Measurements from ENCODE around the gene ESRRG.

ESRRG gene

DNA sequence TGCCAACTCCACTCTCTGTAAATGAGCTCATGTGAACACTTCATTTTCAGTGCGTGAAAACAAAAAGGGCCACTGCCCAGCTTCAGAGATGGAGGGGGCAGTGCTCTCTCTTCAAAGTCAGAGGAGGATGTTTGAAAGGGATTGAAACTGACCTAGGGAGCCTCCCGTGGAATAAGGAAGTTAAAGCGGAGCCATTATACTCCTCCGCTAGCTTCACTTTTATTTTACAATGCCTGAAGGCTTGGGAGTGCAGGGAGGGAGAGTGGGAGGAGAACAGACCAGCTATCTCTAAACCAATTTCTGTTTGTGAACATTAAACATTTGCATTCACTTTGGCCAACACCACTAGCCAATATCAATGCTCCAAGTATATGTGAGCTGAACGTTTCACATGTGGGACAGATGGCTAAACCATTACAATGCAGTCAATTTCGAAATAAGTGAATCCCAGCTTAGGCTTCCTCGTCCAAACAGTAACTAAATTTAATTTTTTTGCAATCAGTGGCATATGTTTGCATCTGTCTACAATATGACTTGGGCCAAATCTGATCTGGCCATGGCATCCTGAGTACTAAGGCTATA lies 126.9 kb downstream of the ESRRG start:
- H3K4me3 ChIP-seq (ENCODE audit: control insufficient read depth, low read depth, low read length) = no peak overlapping the region
- peak; percentile 1 for DNase-seq (ENCODE audit: low read depth)
- TF ChIP-seq, protein P1, sequence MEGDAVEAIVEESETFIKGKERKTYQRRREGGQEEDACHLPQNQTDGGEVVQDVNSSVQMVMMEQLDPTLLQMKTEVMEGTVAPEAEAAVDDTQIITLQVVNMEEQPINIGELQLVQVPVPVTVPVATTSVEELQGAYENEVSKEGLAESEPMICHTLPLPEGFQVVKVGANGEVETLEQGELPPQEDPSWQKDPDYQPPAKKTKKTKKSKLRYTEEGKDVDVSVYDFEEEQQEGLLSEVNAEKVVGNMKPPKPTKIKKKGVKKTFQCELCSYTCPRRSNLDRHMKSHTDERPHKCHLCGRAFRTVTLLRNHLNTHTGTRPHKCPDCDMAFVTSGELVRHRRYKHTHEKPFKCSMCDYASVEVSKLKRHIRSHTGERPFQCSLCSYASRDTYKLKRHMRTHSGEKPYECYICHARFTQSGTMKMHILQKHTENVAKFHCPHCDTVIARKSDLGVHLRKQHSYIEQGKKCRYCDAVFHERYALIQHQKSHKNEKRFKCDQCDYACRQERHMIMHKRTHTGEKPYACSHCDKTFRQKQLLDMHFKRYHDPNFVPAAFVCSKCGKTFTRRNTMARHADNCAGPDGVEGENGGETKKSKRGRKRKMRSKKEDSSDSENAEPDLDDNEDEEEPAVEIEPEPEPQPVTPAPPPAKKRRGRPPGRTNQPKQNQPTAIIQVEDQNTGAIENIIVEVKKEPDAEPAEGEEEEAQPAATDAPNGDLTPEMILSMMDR (conservative IDR thresholded peaks at IDR 0.05; ENCODE audit: control insufficient read depth, insufficient read depth, low read depth, low read length) = no peak

DNA sequence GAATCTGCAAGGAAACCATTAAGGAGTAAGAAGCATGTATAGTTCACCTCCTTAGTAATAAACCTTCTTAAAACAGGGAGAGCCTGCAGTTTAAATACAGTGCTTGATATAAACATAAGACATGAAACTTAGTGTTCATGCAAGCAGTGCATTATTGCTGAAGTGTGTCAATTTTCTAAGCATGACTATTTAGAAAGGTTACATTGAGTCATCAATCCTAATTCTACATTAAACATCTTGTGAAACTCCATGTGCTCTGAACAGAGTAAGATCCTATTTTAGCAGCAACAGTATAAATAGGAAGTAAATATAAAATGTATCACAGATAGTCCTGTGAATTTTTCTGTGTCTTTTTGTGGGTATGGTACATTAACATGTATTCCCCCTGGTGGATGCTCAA lies 135.5 kb downstream of the ESRRG start:
- TF ChIP-seq, protein P1 (conservative IDR thresholded peaks at IDR 0.05; ENCODE audit: control insufficient read depth, insufficient read depth, low read depth, low read length) = no peak
- H3K4me3 ChIP-seq (ENCODE audit: control insufficient read depth, low read depth, low read length) = no peak overlapping the region
- no peak for DNase-seq (ENCODE audit: low read depth)

DNA sequence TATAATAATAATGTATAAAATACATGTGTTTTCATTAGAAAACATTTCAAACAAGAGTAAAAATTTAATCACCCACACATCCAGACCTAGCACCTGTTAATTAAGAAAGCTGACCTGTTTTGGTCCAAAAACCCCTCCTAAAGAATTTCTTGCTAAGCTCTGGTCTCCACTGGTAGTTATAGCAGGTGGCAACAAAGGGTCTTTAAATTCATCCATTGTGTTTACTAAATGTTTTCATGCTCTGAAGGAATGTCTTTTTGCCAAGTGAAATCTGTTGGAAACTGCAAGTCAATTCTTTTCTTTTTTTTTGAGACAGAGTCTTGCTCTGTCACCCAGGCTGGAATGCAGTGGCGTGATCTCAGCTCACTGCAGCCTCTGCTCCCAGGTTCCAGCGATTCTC lies 141.1 kb downstream of the ESRRG start:
- DNase-seq (ENCODE audit: low read depth) = no peak
- no peak overlapping the region for H3K4me3 ChIP-seq (ENCODE audit: control insufficient read depth, low read depth, low read length)
- TF ChIP-seq, protein P1 (conservative IDR thresholded peaks at IDR 0.05; ENCODE audit: control insufficient read depth, insufficient read depth, low read depth, low read length) = no peak

DNA sequence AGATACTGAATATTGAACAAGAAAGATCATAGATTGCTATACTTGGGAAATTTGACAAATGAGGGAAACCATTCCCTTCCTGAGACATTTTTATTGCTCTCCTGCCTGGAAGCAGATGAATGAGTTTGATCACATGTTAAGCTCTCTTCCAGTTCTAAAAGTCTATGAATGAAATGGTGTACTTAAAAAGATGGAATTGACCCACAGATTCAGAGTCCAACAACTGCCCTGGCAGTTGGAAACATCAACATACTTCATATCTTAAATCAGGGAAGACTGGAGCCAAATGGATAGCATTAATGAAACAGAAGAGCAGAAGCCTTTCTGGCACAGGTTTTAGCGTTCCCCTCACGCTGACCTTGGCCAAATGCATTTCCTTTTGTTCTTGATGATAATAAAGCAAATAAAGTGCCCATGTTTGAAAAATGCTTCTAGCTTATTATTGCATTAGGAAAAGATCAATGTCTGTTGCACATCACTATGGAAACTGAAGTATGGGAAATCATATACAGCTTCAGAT lies 142.6 kb downstream of the ESRRG start:
- no peak for DNase-seq (ENCODE audit: low read depth)
- TF ChIP-seq, protein P1 (conservative IDR thresholded peaks at IDR 0.05; ENCODE audit: control insufficient read depth, insufficient read depth, low read depth, low read length) = no peak
- no peak overlapping the region for H3K4me3 ChIP-seq (ENCODE audit: control insufficient read depth, low read depth, low read length)

DNA sequence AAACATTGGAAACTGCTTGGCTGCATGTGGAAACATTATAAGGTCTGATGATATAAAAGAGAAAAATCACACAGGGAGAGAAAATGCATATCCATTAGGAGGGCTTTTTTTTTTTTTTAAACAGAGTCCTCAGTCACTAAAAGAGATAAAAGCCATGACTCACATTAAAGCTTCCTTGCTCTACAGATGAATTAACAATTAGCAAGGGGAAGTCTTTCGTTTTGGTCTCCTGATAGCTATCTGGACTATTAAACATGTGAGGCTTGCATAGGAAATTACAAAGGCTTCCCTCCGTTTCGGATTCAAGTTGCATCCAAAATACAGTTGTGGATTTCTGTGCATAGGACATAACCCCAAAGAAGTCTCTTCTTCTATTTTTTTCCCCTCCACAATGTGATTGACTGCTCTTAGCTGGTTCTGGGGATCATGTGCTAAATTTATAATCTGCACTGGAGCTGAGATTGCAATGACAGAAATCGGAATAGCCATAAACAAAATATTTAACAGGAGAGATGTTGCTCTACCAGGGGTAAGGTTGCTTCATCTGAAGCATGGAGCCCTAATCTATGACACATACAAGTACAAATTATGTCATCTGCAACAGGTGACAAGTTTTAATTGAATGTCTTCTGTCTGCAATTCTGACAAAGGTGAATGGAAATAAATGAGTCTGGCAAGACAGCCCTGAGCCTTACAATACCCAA lies 146.8 kb downstream of the ESRRG start:
- TF ChIP-seq, protein P1 (conservative IDR thresholded peaks at IDR 0.05; ENCODE audit: control insufficient read depth, insufficient read depth, low read depth, low read length) = no peak
- no peak for DNase-seq (ENCODE audit: low read depth)
- H3K4me3 ChIP-seq (ENCODE audit: control insufficient read depth, low read depth, low read length) = no peak overlapping the region

DNA sequence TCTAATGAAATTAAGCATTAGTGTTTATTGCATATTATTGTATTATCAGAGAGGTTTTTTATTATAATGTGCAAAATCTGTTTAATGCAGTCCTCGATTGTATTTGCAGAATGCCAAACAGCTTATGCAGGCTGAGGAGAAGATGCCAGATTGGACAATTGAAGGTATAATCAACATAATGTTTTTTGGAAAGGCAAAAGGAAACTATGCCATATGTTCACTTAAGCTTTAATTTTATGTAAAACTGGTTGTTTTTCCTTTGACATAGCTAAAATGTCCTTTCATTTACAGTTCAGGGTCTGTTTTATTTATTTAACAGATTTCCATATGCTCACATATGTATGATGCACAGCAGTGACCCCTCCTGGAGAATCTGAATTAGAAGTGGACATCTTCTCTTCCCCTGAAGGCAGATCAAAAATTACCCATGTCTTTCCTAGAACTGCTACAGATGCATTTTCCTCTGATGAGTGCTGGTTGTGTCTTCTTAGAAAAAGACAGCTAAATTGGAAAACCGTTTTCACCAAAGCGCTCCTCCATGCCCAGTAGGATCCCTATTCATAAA lies 156.5 kb downstream of the ESRRG start:
- H3K4me3 ChIP-seq (ENCODE audit: control insufficient read depth, low read depth, low read length) = no peak overlapping the region
- peak; percentile 24 for DNase-seq (ENCODE audit: low read depth)
- TF ChIP-seq, protein P1 (conservative IDR thresholded peaks at IDR 0.05; ENCODE audit: control insufficient read depth, insufficient read depth, low read depth, low read length) = peak; percentile 43
